Activated T-helper 1 cell treated with Interleukin-2 at 50 U/mL for 16 hours (primary cell): ENCODE results near the gene FAM161A.
"Not testable (repeated sequence)": the region's sequence is repeated elsewhere in the genome, so short reads cannot be mapped to it uniquely, and the experiment has no call there.

Experiments
- DNase-seq: peaks from one replicate; pipeline ENCODE4 v3.0.0-alpha.2; 2020; ENCODE audit warnings: low read depth

FAM161A gene

GRCh38 chr2:61853847-61854563 lies at the start of gene FAM161A:
FAM161A (minus strand) TSS chr2:61854060; CDS start chr2:61854041, 19 bp downstream.
- DNase-seq = peak; percentile 56

- DNase-seq = no peak
Measured at GRCh38 chr2:61900281-61900680, 46.4 kb upstream of the FAM161A start.

GRCh38 chr2:61898810-61899209 lies 45.0 kb upstream of the FAM161A start:
- no peak for DNase-seq

- DNase-seq = peak; percentile 83
Measured at GRCh38 chr2:61888267-61889055, 34.6 kb upstream of the FAM161A start, which contains the start of gene CCT4. CCT4 (minus strand) TSS chr2:61888656; CDS start chr2:61888507, 149 bp downstream.

- DNase-seq = no peak
Measured at GRCh38 chr2:61887717-61888266, 33.9 kb upstream of the FAM161A start.

GRCh38 chr2:61885896-61886603 lies 32.2 kb upstream of the FAM161A start:
- no peak for DNase-seq

- no peak for DNase-seq
Measured at GRCh38 chr2:61882850-61883249, 29.0 kb upstream of the FAM161A start.

- not testable (repeated sequence) for DNase-seq
Measured at GRCh38 chr2:61879351-61879750, 25.5 kb upstream of the FAM161A start.

GRCh38 chr2:61878761-61879160 lies 24.9 kb upstream of the FAM161A start:
- no peak for DNase-seq

GRCh38 chr2:61877571-61878245 lies 23.8 kb upstream of the FAM161A start:
- no peak for DNase-seq

GRCh38 chr2:61876400-61876799 lies 22.5 kb upstream of the FAM161A start:
- no peak for DNase-seq

- not testable (repeated sequence) for DNase-seq
Measured at GRCh38 chr2:61866482-61867089, 12.7 kb upstream of the FAM161A start.

- no peak for DNase-seq
Measured at GRCh38 chr2:61862085-61862484, 8.2 kb upstream of the FAM161A start.

GRCh38 chr2:61857224-61857623 lies 3.4 kb upstream of the FAM161A start:
- no peak for DNase-seq

GRCh38 chr2:61855318-61855613 lies 1.4 kb upstream of the FAM161A start:
- no peak for DNase-seq

GRCh38 chr2:61854564-61855317 lies 881 bp upstream of the FAM161A start:
- DNase-seq = peak; percentile 76

GRCh38 chr2:61853086-61853846 lies 594 bp downstream of the FAM161A start:
- DNase-seq = no peak

GRCh38 chr2:61851270-61851669 lies 2.6 kb downstream of the FAM161A start:
- not testable (repeated sequence) for DNase-seq

- DNase-seq = no peak
Measured at GRCh38 chr2:61845320-61845719, 8.5 kb downstream of the FAM161A start.

- DNase-seq = no peak
Measured at GRCh38 chr2:61841286-61841685, 12.6 kb downstream of the FAM161A start.
